GM23338 (cell line): ENCODE measurements around the gene NOX4. TPM values are rescaled to one million over a fixed set of nuclear protein-coding genes. Genes with fewer than 3 reads are reported as not detected.

ENCODE experiments used
- ATAC-seq: fragments of 200-7000 bp; cut with Tn5 transposase; 3 replicates; pipeline ENCODE4 v1.9.1; 2020
- DNase-seq: peaks from one replicate; pipeline ENCODE4 v3.0.0-alpha.2; 2015; ENCODE audit warnings: low spot score
- H2AFZ ChIP-seq: fragments of 200-600 bp; sonication (generic); 2 replicates; pipeline ENCODE4 v1.8.0; 2016; ENCODE audit warnings: antibody characterized with exemption, mild to moderate bottlenecking, moderate library complexity
- H3F3A ChIP-seq: fragments of 200-600 bp; sonication (generic); replicated peaks from 2 replicates; pipeline ENCODE4 v1.8.0; 2017; ENCODE audit warnings: antibody characterized with exemption, mixed run types, low read depth
- H3K27ac ChIP-seq: fragments of 200-600 bp; sonication (generic); 2 replicates; pipeline ENCODE4 v1.6.1; 2016; ENCODE audit warnings: low read depth
- H3K27me3 ChIP-seq: fragments of 200-600 bp; sonication (generic); 2 replicates; pipeline ENCODE4 v1.8.0; 2016; ENCODE audit warnings: mild to moderate bottlenecking, mixed run types, moderate library complexity; ENCODE audit not compliant: insufficient read depth
- H3K36me3 ChIP-seq: fragments of 200-600 bp; sonication (generic); 2 replicates; pipeline ENCODE4 v1.8.0; 2016; ENCODE audit warnings: mild to moderate bottlenecking; ENCODE audit not compliant: insufficient read depth
- H3K4me1 ChIP-seq: fragments of 200-600 bp; sonication (generic); 2 replicates; pipeline ENCODE4 v1.8.0; 2016; ENCODE audit warnings: mild to moderate bottlenecking, moderate library complexity; ENCODE audit not compliant: insufficient read depth
- H3K4me2 ChIP-seq: fragments of 200-600 bp; sonication (generic); 2 replicates; pipeline ENCODE4 v1.7.1; 2017; ENCODE audit warnings: mixed run types
- H3K4me3 ChIP-seq: fragments of 200-600 bp; sonication (generic); 2 replicates; pipeline ENCODE4 v1.6.1; 2016; ENCODE audit warnings: mixed run types
- H3K79me2 ChIP-seq: fragments of 200-600 bp; sonication (generic); replicated peaks from 2 replicates; pipeline ENCODE4 v1.8.0; 2017; ENCODE audit warnings: mild to moderate bottlenecking; ENCODE audit not compliant: insufficient read depth
- H3K9me2 ChIP-seq: fragments of 200-600 bp; sonication (generic); 2 replicates; pipeline ENCODE4 v1.8.0; 2017; ENCODE audit not compliant: insufficient read depth
- H4K20me1 ChIP-seq: fragments of 200-600 bp; sonication (generic); replicated peaks from 2 replicates; pipeline ENCODE4 v1.8.0; 2017; ENCODE audit warnings: mild to moderate bottlenecking; ENCODE audit not compliant: insufficient read depth
- H3K27ac Mint-ChIP-seq: 2 replicates; pipeline ENCODE4 v1.8.0; 2020; ENCODE audit warnings: inconsistent platforms, mild to moderate bottlenecking, moderate library complexity, mixed read lengths
- H3K27me3 Mint-ChIP-seq: 3 replicates; pipeline ENCODE4 v1.8.0; 2022; ENCODE audit warnings: low read depth, mild to moderate bottlenecking, moderate library complexity, mixed read lengths, inconsistent platforms; ENCODE audit not compliant: insufficient read depth, poor library complexity
- H3K36me3 Mint-ChIP-seq: 3 replicates; pipeline ENCODE4 v1.8.0; 2021; ENCODE audit warnings: low read depth, mild to moderate bottlenecking, inconsistent platforms, moderate library complexity, mixed read lengths
- H3K4me1 Mint-ChIP-seq: 3 replicates; pipeline ENCODE4 v1.8.0; 2020; ENCODE audit warnings: mild to moderate bottlenecking, inconsistent platforms, mixed read lengths
- H3K4me3 Mint-ChIP-seq: 3 replicates; pipeline ENCODE4 v1.8.0; 2021; ENCODE audit warnings: moderate library complexity, mild to moderate bottlenecking, inconsistent platforms, mixed read lengths
- H3K9me3 Mint-ChIP-seq: 3 replicates; pipeline ENCODE4 v1.8.0; 2020; ENCODE audit warnings: moderate library complexity, mild to moderate bottlenecking, inconsistent platforms, mixed read lengths
- EZH2 ChIP-seq: fragments of 200-600 bp; sonication (generic); IDR thresholded peaks from one replicate; pipeline ENCODE4 v1.8.0; 2017; ENCODE audit warnings: antibody characterized with exemption, mild to moderate bottlenecking, low read depth; ENCODE audit not compliant: unreplicated experiment
- EZH2phosphoT487 ChIP-seq: fragments of 200-600 bp; sonication (generic); IDR thresholded peaks from one replicate; pipeline ENCODE4 v1.8.1; 2018; ENCODE audit warnings: antibody characterized with exemption; ENCODE audit not compliant: unreplicated experiment
- JUNB ChIP-seq: IDR thresholded peaks from one replicate; pipeline ENCODE4 v1.6.1; 2016; ENCODE audit warnings: antibody characterized with exemption; ENCODE audit not compliant: unreplicated experiment
- NANOG ChIP-seq: IDR thresholded peaks from 2 replicates; pipeline ENCODE4 v1.6.1; 2016; ENCODE audit warnings: antibody characterized with exemption, borderline replicate concordance
- STAT1 ChIP-seq: IDR thresholded peaks from one replicate; pipeline ENCODE4 v1.6.1; 2016; ENCODE audit warnings: antibody characterized with exemption; ENCODE audit not compliant: unreplicated experiment
- polyA plus RNA-seq: library from polyadenylated mRNA; unstranded; fragments of >200 nt; fragmentation: Nextera tagmentation; extraction: Ambion mirVana; gene quantifications from 2 replicates; pipeline ENCODE4 v1.2.1, GENCODE V29; 2016
- total RNA-seq: library from RNA; depleted of rRNA; stranded (reverse); fragments of >200 nt; shearing (Covaris generic); gene quantifications from 2 replicates; pipeline ENCODE4 v1.2.3, GENCODE V29; 2014
- TF ChIP-seq, protein P1 (sequence below), 2 experiments: fragments of 200-600 bp in 1 of 2; sonication (generic) in 1 of 2; conservative IDR thresholded peaks; 2 replicates each; pipeline versions ENCODE4 v1.5.1 to v1.6.1; 2016 to 2017; ENCODE audit warnings: antibody characterized with exemption in 2 of 2, low read depth in 2 of 2, mild to moderate bottlenecking in 2 of 2, moderate library complexity in 1 of 2
- TF ChIP-seq, protein P2 (sequence below): IDR thresholded peaks from 2 replicates; pipeline ENCODE4 v1.6.1; 2016; ENCODE audit warnings: antibody characterized with exemption
- TF ChIP-seq, protein P3 (sequence below): fragments of 250-450 bp; sonication (Bioruptor Pico); IDR thresholded peaks from 2 replicates; pipeline ENCODE4 v1.5.0; 2020; ENCODE audit warnings: mild to moderate bottlenecking, moderate library complexity

The NOX4 gene
- total and polyA plus RNA-seq, 2 experiments from 2014 or later = 1.9 to 2.6 TPM

DNA sequence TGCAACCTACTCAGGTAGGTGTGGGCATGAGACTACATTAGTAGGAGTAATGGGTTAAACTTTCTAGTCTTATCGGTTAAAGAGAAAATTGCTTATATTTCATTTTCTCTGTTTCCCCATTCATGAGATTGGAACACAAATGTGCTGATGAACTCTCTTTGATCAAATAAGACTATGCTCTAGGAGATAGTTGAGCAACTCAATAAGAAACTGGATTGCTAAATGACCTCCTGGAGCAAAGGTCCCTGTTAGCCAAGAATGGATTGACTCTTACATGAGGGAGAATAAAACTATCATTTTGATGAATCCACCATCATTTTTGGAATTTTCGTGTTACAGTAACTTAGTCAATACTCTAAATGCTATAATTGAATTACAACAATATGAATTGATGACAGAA, 11.1 kb upstream of the NOX4 start:
- Histone ChIP-seq H3K9me2 (no peaks in the 10 kb centered on the region), H3K4me3 (no peak overlapping the region), H3K27me3 (no peaks in the 10 kb centered on the region), H3F3A (no peaks in the 10 kb centered on the region), H2AFZ (peak overlapping the region; percentile 83; the same call in 1 of the 2 replicates), H4K20me1 (no peaks in the 10 kb centered on the region), H3K79me2 (no peaks in the 10 kb centered on the region), H3K27ac (peak overlapping the region; percentile 15; the same call in 1 of the 2 replicates), H3K4me1 (peaks cover 22% of the 10 kb centered on the region), H3K4me2 (peak overlapping the region; percentile 64), H3K36me3 (no peaks in the 10 kb centered on the region)
- Mint-ChIP-seq H3K27ac (no peak overlapping the region), H3K4me3 (no peak overlapping the region), H3K4me1 (peaks cover 22% of the 10 kb centered on the region), H3K27me3 (no peaks in the 10 kb centered on the region), H3K9me3 (no peaks in the 10 kb centered on the region), H3K36me3 (no peaks in the 10 kb centered on the region)
- DNase-seq (no peak), ATAC-seq (no peak)
- TF ChIP-seq, protein P1, sequence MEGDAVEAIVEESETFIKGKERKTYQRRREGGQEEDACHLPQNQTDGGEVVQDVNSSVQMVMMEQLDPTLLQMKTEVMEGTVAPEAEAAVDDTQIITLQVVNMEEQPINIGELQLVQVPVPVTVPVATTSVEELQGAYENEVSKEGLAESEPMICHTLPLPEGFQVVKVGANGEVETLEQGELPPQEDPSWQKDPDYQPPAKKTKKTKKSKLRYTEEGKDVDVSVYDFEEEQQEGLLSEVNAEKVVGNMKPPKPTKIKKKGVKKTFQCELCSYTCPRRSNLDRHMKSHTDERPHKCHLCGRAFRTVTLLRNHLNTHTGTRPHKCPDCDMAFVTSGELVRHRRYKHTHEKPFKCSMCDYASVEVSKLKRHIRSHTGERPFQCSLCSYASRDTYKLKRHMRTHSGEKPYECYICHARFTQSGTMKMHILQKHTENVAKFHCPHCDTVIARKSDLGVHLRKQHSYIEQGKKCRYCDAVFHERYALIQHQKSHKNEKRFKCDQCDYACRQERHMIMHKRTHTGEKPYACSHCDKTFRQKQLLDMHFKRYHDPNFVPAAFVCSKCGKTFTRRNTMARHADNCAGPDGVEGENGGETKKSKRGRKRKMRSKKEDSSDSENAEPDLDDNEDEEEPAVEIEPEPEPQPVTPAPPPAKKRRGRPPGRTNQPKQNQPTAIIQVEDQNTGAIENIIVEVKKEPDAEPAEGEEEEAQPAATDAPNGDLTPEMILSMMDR (conservative IDR thresholded peaks at IDR 0.05; ENCODE audit: low read depth in 2 of 2) = no peak
- TF ChIP-seq, protein P2, sequence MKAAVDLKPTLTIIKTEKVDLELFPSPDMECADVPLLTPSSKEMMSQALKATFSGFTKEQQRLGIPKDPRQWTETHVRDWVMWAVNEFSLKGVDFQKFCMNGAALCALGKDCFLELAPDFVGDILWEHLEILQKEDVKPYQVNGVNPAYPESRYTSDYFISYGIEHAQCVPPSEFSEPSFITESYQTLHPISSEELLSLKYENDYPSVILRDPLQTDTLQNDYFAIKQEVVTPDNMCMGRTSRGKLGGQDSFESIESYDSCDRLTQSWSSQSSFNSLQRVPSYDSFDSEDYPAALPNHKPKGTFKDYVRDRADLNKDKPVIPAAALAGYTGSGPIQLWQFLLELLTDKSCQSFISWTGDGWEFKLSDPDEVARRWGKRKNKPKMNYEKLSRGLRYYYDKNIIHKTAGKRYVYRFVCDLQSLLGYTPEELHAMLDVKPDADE = no peak
- no peak for TF ChIP-seq EZH2
- TF ChIP-seq STAT1 = no peak
- no peak for TF ChIP-seq NANOG
- TF ChIP-seq EZH2phosphoT487 = no peak
- TF ChIP-seq, protein P3, sequence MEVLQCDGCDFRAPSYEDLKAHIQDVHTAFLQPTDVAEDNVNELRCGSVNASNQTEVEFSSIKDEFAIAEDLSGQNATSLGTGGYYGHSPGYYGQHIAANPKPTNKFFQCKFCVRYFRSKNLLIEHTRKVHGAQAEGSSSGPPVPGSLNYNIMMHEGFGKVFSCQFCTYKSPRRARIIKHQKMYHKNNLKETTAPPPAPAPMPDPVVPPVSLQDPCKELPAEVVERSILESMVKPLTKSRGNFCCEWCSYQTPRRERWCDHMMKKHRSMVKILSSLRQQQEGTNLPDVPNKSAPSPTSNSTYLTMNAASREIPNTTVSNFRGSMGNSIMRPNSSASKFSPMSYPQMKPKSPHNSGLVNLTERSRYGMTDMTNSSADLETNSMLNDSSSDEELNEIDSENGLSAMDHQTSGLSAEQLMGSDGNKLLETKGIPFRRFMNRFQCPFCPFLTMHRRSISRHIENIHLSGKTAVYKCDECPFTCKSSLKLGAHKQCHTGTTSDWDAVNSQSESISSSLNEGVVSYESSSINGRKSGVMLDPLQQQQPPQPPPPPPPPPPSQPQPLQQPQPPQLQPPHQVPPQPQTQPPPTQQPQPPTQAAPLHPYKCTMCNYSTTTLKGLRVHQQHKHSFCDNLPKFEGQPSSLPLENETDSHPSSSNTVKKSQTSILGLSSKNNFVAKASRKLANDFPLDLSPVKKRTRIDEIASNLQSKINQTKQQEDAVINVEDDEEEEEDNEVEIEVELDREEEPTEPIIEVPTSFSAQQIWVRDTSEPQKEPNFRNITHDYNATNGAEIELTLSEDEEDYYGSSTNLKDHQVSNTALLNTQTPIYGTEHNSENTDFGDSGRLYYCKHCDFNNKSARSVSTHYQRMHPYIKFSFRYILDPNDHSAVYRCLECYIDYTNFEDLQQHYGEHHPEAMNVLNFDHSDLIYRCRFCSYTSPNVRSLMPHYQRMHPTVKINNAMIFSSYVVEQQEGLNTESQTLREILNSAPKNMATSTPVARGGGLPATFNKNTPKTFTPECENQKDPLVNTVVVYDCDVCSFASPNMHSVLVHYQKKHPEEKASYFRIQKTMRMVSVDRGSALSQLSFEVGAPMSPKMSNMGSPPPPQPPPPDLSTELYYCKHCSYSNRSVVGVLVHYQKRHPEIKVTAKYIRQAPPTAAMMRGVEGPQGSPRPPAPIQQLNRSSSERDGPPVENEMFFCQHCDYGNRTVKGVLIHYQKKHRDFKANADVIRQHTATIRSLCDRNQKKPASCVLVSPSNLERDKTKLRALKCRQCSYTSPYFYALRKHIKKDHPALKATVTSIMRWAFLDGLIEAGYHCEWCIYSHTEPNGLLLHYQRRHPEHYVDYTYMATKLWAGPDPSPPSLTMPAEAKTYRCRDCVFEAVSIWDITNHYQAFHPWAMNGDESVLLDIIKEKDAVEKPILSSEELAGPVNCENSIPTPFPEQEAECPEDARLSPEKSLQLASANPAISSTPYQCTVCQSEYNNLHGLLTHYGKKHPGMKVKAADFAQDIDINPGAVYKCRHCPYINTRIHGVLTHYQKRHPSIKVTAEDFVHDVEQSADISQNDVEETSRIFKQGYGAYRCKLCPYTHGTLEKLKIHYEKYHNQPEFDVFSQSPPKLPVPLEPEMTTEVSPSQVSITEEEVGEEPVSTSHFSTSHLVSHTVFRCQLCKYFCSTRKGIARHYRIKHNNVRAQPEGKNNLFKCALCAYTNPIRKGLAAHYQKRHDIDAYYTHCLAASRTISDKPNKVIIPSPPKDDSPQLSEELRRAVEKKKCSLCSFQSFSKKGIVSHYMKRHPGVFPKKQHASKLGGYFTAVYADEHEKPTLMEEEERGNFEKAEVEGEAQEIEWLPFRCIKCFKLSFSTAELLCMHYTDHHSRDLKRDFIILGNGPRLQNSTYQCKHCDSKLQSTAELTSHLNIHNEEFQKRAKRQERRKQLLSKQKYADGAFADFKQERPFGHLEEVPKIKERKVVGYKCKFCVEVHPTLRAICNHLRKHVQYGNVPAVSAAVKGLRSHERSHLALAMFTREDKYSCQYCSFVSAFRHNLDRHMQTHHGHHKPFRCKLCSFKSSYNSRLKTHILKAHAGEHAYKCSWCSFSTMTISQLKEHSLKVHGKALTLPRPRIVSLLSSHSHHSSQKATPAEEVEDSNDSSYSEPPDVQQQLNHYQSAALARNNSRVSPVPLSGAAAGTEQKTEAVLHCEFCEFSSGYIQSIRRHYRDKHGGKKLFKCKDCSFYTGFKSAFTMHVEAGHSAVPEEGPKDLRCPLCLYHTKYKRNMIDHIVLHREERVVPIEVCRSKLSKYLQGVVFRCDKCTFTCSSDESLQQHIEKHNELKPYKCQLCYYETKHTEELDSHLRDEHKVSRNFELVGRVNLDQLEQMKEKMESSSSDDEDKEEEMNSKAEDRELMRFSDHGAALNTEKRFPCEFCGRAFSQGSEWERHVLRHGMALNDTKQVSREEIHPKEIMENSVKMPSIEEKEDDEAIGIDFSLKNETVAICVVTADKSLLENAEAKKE (CRISPR knock-in tag) = no peak
- TF ChIP-seq JUNB = no peak
